HepG2 (cell line): Measurements from ENCODE around the gene RAB6A. TPM values are rescaled to one million over a fixed set of nuclear protein-coding genes. Genes with fewer than 3 reads are reported as not detected.

Source experiments
- ATF2 ChIP-seq: sonication (generic); formaldehyde crosslinking; IDR thresholded peaks from 2 replicates; pipeline ENCODE4 v1.4.0; 2020; ENCODE audit warnings: missing genetic modification reagents
- CENPT ChIP-seq: sonication (generic); formaldehyde crosslinking; IDR thresholded peaks from 2 replicates; pipeline ENCODE4 v1.8.0; 2022; ENCODE audit warnings: low read depth, mild to moderate bottlenecking, moderate library complexity, missing genetic modification reagents
- DR1 ChIP-seq: sonication (generic); formaldehyde crosslinking; IDR thresholded peaks from 2 replicates; pipeline ENCODE4 v1.8.0; 2021; ENCODE audit warnings: mild to moderate bottlenecking, missing genetic modification reagents, inconsistent platforms
- ETV5 ChIP-seq: IDR thresholded peaks from 2 replicates; pipeline ENCODE4 v1.6.1; 2018; ENCODE audit warnings: missing biosample characterization, missing genetic modification reagents, inconsistent platforms, borderline replicate concordance
- ETV6 ChIP-seq: sonication (generic); formaldehyde crosslinking; conservative IDR thresholded peaks from 2 replicates; pipeline ENCODE4 v1.4.0; 2020; ENCODE audit warnings: missing genetic modification reagents
- FOXM1 ChIP-seq: sonication (generic); formaldehyde crosslinking; IDR thresholded peaks from 2 replicates; pipeline ENCODE4 v1.5.0; 2020; ENCODE audit warnings: missing genetic modification reagents
- GFI1 ChIP-seq: sonication (generic); formaldehyde crosslinking; IDR thresholded peaks from 2 replicates; pipeline ENCODE4 v1.5.0; 2020; ENCODE audit warnings: missing genetic modification reagents, mild to moderate bottlenecking, borderline replicate concordance
- IRF9 ChIP-seq: sonication (generic); formaldehyde crosslinking; IDR thresholded peaks from 2 replicates; pipeline ENCODE4 v1.8.0; 2022; ENCODE audit warnings: missing genetic modification reagents, mild to moderate bottlenecking, borderline replicate concordance
- KLF6 ChIP-seq: IDR thresholded peaks from 2 replicates; pipeline ENCODE4 v1.8.0; 2016; ENCODE audit warnings: missing biosample characterization, missing genetic modification reagents
- NFIB ChIP-seq: sonication (generic); formaldehyde crosslinking; IDR thresholded peaks from 2 replicates; pipeline ENCODE4 v1.9.0; 2021; ENCODE audit warnings: missing genetic modification reagents, mild to moderate bottlenecking, borderline replicate concordance
- TEAD3 ChIP-seq: optimal IDR thresholded peaks from 2 replicates; pipeline ENCODE3; 2016; ENCODE audit warnings: borderline replicate concordance
- ZIK1 ChIP-seq: sonication (generic); formaldehyde crosslinking; IDR thresholded peaks from 2 replicates; pipeline ENCODE4 v1.5.0; 2020; ENCODE audit warnings: mild to moderate bottlenecking, low read depth, missing genetic modification reagents, borderline replicate concordance
- ZNF354B ChIP-seq: sonication (generic); formaldehyde crosslinking; IDR thresholded peaks from 2 replicates; pipeline ENCODE4 v1.8.0; 2022; ENCODE audit warnings: mild to moderate bottlenecking, missing genetic modification reagents
- ZNF558 ChIP-seq: sonication (generic); formaldehyde crosslinking; IDR thresholded peaks from 2 replicates; pipeline ENCODE4 v1.9.0; 2022; ENCODE audit warnings: mild to moderate bottlenecking, missing genetic modification reagents, borderline replicate concordance
- ZNF609 ChIP-seq: sonication (generic); formaldehyde crosslinking; IDR thresholded peaks from 2 replicates; pipeline ENCODE4 v1.4.0; 2020; ENCODE audit warnings: mild to moderate bottlenecking, missing genetic modification reagents, borderline replicate concordance
- ZSCAN21 ChIP-seq: sonication (generic); formaldehyde crosslinking; IDR thresholded peaks from 2 replicates; pipeline ENCODE4 v1.8.0; 2022; ENCODE audit warnings: mild to moderate bottlenecking, missing genetic modification reagents, moderate library complexity, borderline replicate concordance
- polyA plus RNA-seq, 8 experiments: library from polyadenylated mRNA; depleted of rRNA in 3 of 8; stranded (reverse) in 7 of 8; unstranded in 1 of 8; fragments of >200 nt; fragmentation: Illumina TruSeq in 4 of 8; extraction: Trizol in 4 of 8; gene quantifications; 2 replicates each; pipeline versions ENCODE4 v1.2.1 to v1.2.3, GENCODE V29; 2011 to 2016; ENCODE audit warnings: low read depth in 4 of 8, missing spikeins in 1 of 8, mixed read lengths in 1 of 8; ENCODE audit not compliant: insufficient read depth in 1 of 8
- total RNA-seq, 5 experiments: library from RNA; depleted of rRNA; stranded (reverse); fragments of >200 nt; fragmentation: Illumina TruSeq; extraction: Trizol; gene quantifications; 2 replicates each; pipeline ENCODE4 v1.2.3, GENCODE V29; 2016; ENCODE audit warnings: low read depth in 1 of 5
- TF ChIP-seq, protein P1 (sequence below): sonication (generic); formaldehyde crosslinking; IDR thresholded peaks from 2 replicates; pipeline ENCODE4 v1.5.0; 2020; ENCODE audit warnings: missing genetic modification reagents, mild to moderate bottlenecking, borderline replicate concordance
- TF ChIP-seq, protein P2 (sequence below): sonication (generic); formaldehyde crosslinking; IDR thresholded peaks from 2 replicates; pipeline ENCODE4 v1.9.0; 2021; ENCODE audit warnings: missing genetic modification reagents, borderline replicate concordance

The RAB6A gene
- total and polyA plus RNA-seq, 2 of the 13 experiments (the other 11 are each of a cell fraction or from before 2014, with no cell fraction given): 74.3 to 121 TPM

GRCh38 chr11:73787643-73788558 lies 27.0 kb upstream of the RAB6A start, which contains the start of gene MRPL48 (continued):
- TF ChIP-seq ZNF354B (CRISPR knock-in tag) (0 out of 2 replicates have a peak, but pooled peaks have one; percentile 29), NFIB (CRISPR knock-in tag) (no peak), IRF9 (peak; percentile 82; the same call in 1 of the 2 replicates), KLF6 (CRISPR knock-in tag) (peak; percentile 82), ZNF609 (CRISPR knock-in tag) (peak; percentile 69), ETV6 (peak; percentile 82; the same call in 1 of the 2 replicates), ZIK1 (peak; percentile 81; the same call in 1 of the 2 replicates), CENPT (no peak), GFI1 (CRISPR knock-in tag) (peak; percentile 87; the same call in 1 of the 2 replicates), ZNF558 (CRISPR knock-in tag) (peak; percentile 79; the same call in 1 of the 2 replicates), ETV5 (peak; percentile 80), ATF2 (CRISPR knock-in tag) (peak; percentile 71; the same call in 1 of the 2 replicates), DR1 (CRISPR knock-in tag) (no peak; the same call in 1 of the 2 replicates), TEAD3 (CRISPR knock-in tag) (peak; percentile 55), FOXM1 (CRISPR knock-in tag) (no peak), ZSCAN21 (peak; percentile 28; the same call in 1 of the 2 replicates)
- TF ChIP-seq, protein P1, sequence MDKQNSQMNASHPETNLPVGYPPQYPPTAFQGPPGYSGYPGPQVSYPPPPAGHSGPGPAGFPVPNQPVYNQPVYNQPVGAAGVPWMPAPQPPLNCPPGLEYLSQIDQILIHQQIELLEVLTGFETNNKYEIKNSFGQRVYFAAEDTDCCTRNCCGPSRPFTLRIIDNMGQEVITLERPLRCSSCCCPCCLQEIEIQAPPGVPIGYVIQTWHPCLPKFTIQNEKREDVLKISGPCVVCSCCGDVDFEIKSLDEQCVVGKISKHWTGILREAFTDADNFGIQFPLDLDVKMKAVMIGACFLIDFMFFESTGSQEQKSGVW (CRISPR knock-in tag): 0 out of 2 replicates have a peak, but pooled peaks have one; percentile 55
- TF ChIP-seq, protein P2, sequence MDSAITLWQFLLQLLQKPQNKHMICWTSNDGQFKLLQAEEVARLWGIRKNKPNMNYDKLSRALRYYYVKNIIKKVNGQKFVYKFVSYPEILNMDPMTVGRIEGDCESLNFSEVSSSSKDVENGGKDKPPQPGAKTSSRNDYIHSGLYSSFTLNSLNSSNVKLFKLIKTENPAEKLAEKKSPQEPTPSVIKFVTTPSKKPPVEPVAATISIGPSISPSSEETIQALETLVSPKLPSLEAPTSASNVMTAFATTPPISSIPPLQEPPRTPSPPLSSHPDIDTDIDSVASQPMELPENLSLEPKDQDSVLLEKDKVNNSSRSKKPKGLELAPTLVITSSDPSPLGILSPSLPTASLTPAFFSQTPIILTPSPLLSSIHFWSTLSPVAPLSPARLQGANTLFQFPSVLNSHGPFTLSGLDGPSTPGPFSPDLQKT (CRISPR knock-in tag): no peak
